Endometrial microvascular endothelial cells (primary cell): ENCODE measurements around the gene NPLOC4. TPM values are rescaled to one million over a fixed set of nuclear protein-coding genes. Genes with fewer than 3 reads are reported as not detected.
"Not testable (repeated sequence)": the region's sequence is repeated elsewhere in the genome, so short reads cannot be mapped to it uniquely, and the experiment has no call there.

ENCODE experiments used
- in situ Hi-C: cut with HindIII; loops from 2 replicates; pipeline ENCODE4 v1.10.0; 2017; ENCODE audit warnings: low sequenced_read_pairs, low pct_unique_long_range_greater_than_20kb; ENCODE audit errors: inconsistent ontology term
- total RNA-seq: library from RNA; depleted of rRNA; stranded (reverse); fragments of >200 nt; gene quantifications from one replicate; pipeline ENCODE4 v1.2.3, GENCODE V29; 2015; ENCODE audit errors: inconsistent ontology term

The NPLOC4 gene
- total RNA-seq: 86.4 TPM

DNA sequence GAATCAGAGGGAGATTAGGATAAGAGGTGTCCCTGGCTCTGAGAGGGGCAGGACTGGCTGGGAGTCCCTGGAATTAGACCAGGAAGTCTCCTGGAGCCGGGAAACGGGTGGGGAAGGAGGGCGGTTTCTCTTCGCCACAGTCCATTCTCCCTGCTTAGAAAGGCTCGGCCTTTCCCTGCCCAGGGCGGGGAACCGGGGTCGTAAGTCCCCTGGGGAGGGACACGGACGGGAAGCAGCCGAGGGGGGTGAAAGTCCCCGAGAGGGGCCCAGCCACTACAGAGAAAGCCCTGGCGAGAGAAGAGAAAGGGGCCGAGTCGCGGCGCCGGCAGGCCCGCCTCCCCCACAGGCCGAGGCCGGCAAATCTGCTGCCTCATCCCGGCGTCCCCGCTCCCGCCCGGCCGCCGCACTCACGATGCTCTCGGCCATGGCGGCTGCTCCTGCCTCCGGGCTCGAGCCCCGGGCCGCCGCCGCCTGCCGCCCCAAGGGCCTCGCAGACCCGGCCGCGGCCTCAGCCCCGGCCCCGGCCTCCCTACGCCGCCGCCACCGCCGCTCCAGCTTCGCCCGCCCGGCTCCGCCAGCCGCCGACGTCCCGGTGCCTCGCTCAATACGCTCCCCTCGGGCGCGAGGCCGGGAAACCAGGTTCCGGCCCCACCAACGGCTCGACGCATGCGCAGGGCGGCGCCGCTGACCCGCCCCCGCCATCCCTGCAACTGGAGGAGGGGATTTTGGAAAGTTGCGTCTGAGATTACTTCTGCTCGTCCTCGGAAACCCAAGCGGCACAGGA lies at the start of gene NPLOC4, which contains the start of gene TSPAN10:
NPLOC4 (minus strand) TSS at position 608 of the 784 bp plus-strand sequence; CDS start at position 426, 182 bp downstream.
TSPAN10 (plus strand) TSS at position 692 of the 784 bp plus-strand sequence. CDS start 5,217 bp downstream, outside the sequence.
- in situ Hi-C loops: no loop called here

DNA sequence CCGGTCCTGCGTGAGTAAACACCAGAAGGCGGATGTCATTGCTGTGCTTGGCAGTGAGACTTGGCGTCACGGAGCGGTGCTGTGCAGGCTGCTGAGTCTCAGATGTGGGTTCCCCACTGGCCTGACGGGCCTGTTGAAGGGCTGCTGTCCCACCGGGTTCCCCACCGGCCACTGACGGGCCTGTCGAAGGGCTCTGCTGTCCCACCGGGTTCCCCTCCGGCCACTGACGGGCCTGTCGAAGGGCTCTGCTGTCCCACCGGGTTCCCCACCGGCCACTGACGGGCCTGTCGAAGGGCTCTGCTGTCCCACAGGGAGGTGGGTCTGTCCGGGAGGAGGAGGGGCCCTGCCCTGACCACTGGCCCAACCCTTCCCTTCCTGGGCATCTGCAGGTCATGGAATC lies 49.7 kb upstream of the NPLOC4 start:
- in situ Hi-C loops: no loop called here

DNA sequence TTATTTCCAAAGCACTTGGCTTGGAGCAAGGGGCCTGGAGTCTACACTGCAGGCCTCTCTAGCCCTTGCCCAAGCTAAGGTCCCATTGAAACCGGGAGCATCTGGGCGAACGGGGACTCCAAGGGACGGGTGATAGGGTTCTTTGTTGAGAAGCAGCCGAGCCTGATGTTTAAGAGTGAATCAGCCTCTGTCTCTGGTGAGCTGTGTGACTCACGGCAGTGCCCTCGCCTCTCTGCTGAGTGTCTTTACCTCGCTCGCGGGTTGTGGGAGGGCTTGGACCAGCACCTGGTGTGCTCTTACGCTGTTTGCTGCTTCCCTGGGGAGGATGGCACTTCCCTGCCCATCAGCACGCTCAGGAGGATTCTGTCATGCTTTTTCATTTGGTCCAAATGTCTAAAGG lies 48.2 kb upstream of the NPLOC4 start:
- in situ Hi-C loops: no loop called here

DNA sequence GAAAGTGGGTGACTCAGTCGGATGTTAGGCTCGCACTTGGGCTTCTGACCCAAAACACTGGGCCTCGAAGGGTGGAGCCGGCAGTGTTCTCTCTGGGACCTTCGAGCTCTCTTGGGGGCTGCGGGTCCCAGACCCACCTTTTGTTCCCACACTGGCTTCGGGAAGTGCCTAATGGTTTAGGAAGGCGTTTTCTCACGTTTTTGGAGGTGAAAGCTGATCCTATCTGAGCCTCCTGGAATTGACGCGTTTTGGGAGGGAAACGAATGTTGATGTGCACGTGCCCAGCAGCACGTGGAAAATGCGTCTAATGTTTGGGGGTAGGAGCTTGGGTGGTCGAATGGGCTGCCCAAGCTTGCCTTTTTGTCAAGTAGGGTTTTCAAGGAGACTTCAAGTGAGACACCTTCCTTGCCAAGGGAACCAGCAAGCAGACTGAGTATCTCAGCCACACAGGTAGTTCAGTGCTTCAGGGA lies 47.6 kb upstream of the NPLOC4 start:
- in situ Hi-C loops: no loop called here

DNA sequence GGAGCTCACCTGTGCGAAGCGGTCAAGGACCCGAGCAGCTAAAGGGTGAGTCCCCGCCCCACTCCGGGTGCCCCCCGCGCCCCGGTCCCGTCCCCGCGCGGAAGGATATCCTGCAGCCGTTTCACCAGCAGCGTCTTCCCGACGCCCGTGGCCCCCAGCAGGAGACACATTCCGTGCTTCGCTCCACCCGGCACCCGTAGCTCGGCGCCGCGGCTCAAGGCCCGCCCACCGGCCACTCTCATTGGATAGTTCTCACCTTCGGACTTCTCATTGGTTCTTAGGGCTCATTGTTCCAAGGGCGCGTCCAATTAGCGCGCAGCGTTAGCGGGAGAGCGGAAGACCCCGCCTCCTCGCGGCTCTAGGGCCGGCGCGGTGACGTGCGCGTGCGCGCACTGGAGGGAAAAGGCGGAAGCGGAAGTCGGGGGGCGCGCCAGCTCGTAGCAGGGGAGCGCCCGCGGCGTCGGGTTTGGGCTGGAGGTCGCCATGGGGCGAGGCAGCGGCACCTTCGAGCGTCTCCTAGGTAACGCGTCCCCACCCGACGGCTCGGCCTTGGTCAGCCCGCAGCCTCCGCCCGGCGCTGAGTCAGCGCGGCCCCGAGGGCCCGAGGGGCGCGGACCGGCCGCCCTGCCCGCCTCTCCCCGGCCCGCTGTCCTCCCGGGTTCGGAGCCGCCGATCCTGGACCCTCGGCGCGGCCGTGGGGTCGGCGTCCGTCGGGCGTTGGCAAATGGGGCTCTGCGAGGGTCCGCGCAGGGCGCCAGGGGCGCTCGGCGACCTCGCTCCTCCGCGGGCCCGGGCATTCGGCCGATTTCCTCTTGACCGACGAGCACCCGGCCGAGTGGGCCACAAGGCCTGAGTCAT lies 46.9 kb upstream of the NPLOC4 start, which contains the start of the genes ARL16 and HGS:
ARL16 (minus strand) TSS at position 214 of the 858 bp plus-strand sequence; CDS start at position 170, 44 bp downstream.
HGS (plus strand) TSS at position 428 of the 858 bp plus-strand sequence; CDS start at position 484, 56 bp downstream.
- in situ Hi-C loops: no loop called here

DNA sequence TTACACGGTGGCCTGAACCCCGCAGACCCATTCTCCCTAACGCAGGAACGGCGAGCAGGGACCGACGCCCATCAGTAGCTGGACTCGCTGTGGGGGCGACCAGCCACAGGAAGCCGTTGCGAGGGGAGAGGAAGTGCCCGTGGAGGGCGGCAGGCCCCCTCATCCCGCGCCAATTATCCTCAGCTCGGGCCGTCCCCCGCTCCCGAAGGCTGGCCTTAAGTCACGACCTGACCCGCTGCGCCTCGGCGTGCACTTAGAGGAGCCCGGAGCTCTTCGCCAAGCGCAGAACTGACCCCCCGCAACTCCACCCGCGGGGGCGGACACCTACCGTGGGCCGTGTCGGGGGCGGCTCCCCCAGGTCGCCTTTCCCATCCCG lies 46.3 kb upstream of the NPLOC4 start:
- in situ Hi-C loops: no loop called here

DNA sequence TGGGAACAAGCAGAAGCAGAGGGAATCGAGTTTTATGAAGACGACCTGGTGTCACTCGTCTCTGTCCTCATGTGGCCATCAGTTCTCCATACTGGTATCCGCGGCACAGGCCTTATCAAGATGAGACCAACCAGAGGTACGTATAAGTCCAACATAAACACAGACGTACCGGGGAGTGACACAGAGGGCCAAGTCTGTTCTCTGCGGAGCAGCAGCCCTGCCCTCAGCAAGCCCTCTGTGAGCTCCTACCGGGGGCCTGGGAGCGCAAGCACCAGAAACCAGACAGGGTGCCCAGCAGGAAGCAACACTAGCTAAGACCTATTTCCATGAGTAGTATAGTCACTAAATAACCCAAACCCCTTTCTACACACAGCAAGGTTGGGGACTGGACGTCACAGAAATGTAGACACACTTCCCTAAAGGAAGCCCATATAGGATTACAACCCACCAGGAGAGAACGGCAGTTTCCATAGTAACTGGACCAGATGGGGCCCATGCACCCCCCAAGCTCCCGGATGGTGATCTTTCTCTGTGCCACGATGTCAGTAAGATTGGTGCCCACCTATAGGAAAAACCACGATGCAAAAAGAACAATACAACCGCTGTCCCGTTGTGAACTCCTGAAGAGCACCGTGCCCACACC lies 45.8 kb upstream of the NPLOC4 start:
- in situ Hi-C loops: no loop called here

DNA sequence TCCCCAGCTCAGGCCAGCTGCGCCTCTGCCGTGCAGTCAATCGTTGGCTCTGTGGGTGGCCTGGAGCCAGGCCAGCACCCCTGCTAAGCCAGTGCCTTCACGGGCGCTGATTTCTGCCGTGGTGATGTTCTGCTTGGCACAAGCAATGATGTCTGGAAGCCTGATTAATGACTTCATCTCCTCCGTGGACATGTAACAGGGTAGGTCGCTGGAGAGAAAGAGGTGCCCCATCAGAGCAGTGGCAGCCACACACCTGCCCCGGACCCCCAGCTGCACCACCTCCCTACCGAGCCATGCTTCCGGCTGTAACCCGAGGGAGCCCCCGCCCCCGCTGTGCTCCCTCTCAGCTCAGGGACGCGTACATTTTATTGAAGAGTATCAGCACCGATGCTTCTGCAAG lies 44.8 kb upstream of the NPLOC4 start:
- in situ Hi-C loops: no loop called here

DNA sequence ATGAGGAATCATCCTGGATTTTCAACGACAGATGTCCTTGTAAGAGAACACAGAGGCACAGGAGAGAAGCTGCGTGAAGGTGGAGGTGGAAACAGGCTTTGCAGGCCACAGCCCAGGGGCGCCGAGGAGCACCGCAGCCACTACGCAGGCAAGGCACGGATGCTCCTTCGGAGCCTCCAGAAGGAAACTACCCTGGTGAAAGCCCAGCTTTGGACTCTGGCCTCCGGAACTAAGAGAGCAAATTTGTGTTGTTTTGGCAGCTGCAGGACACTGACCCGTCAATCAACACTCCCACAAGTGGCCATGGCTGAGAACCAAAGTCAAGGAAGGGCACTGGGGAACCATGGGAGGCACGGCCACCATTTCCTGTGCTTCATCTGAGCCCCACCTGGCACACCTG lies 43.2 kb upstream of the NPLOC4 start:
- in situ Hi-C loops: no loop called here

DNA sequence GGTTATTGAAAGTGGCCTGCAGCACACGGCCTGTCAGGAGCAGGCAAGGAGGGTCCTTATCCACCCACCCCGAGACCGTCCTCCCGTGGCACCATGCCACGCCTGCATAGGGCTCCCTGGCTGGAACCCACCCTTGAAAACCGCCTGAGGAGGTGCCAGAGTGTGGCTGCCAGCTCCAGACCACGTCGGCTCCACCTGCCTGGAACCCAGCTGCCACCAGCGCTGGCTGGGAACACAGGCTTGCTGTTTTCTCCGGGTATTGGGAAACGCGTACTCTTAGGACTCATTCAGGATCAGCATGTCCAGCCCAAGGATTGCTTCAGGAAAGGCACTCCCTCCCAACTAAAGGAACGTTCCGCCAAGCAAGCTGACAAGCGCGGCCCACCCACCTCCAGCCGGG lies 40.0 kb upstream of the NPLOC4 start:
- in situ Hi-C loops: no loop called here

DNA sequence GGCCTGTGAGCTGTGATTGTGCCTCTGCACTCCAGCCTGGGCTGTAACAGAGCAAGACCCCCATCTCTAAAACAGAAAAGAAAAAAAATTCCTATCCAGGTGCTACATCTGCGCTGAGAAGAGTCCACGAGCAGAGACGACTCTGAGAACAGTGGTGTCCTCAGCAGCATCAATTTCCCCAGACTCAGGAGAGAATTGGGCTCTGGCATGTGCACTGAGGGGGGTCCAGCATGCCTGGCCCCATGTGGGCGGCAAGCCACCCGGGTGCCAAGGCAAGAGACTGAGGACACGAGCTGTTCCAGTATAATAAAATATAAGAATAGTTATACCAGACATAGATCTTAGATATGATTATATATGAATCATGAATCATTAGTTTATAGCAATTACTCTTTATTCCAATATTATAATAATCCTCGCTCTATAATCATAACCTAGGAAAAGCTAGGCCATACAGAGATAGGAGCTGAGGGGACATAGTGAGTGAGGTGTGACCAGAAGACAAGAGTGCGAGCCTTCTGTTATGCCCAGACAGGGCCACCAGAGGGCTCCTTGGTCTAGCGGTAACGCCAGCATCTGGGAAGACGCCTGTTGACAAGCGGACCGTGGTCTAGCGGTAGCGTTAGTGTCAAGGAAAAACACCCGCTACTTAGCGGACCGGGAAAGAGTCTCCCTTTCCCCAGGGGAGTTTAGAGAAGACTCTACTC lies 38.8 kb upstream of the NPLOC4 start:
- in situ Hi-C loops: not testable (repeated sequence)

DNA sequence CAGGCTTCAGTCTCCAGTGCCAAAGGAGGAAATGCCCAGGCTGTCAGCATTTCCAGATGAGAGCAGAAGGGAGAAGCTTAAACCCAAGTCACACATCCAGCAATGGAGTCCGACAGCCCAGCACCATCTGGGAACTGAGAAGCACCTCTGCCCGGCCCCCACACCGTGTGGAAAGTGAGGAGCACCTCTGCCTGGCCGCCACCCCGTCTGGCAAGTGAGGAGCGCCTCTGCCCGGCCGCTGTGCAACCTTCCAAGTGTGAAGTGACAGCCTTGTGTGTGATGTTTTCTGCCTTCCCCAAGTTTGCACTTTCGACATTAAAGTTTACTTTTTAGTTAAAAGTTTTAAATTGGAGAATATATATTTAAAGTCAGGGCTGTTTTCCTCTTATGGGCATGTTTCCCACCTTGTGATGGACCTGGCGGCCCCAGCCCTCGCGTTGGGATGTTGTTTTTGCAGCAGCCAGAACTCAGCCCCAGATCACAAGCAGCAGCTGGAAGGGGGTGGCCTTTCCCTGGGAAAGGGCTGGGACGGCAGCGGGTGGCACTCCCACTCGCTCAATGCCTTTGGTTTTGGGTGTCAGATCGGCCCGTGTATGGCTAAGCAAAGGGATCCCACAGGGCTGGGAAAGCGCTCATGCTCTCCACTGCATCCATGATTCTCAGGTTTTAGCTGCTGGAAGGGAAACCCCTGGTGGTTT lies 36.8 kb upstream of the NPLOC4 start:
- in situ Hi-C loops: no loop called here

DNA sequence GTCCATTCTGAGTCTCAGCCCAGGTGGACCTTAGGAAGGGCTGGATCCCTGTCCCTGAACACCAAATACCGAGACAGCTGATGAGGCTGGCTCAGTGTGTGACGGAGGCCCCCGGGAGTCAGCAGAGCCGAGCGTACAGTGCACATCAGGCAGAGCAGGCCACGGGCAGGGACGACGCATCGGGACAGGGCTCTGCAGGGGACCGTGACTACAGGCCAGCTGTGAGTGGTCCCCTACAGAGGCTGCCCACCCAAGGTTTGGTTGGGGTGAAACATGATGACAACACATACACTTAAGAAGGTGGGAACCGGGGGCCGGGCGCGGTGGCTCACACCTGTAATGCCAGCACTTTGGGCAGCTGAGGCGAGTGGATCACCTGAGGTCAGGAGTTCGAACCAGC lies 36.0 kb upstream of the NPLOC4 start:
- in situ Hi-C loops: no loop called here

DNA sequence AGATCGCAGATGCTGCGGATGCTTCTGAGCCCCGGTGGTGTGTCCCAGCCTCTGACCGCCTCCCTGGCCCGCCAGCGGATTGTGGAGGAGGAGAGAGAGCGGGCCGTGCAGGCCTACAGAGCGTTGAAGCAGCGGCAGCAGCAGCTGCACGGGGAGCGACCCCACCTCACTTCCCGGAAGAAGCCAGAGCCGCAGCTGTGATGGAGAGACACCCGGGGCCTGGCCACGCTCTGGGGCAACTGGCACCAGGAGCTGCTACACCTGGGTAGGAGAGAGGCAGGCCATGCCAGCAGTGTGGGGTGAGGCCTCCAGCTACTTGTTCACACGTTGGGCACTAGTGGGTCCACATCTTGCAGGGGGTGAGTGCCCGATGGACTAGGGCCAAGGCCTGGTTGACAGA lies 35.6 kb upstream of the NPLOC4 start:
- in situ Hi-C loops: no loop called here

DNA sequence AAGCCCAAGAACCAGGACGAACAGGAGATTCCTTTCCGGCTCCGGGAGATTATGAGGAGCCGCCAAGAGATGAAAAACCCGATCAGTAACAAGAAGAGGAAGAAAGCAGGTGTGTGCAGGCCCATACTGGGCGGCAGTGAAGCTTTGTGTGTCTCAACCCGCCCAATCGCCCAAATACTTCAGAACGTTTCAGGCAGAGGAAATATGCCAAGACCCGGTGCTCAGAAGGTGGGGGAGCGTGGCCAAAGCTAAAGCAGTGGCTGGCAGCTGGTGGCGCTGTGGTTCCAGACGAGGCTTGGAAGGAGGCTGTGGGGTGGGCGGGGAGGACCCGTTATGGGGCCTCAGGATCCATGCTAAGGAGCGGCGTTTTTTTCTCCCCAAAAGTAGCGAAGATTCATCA lies 30.8 kb upstream of the NPLOC4 start:
- in situ Hi-C loops: no loop called here

DNA sequence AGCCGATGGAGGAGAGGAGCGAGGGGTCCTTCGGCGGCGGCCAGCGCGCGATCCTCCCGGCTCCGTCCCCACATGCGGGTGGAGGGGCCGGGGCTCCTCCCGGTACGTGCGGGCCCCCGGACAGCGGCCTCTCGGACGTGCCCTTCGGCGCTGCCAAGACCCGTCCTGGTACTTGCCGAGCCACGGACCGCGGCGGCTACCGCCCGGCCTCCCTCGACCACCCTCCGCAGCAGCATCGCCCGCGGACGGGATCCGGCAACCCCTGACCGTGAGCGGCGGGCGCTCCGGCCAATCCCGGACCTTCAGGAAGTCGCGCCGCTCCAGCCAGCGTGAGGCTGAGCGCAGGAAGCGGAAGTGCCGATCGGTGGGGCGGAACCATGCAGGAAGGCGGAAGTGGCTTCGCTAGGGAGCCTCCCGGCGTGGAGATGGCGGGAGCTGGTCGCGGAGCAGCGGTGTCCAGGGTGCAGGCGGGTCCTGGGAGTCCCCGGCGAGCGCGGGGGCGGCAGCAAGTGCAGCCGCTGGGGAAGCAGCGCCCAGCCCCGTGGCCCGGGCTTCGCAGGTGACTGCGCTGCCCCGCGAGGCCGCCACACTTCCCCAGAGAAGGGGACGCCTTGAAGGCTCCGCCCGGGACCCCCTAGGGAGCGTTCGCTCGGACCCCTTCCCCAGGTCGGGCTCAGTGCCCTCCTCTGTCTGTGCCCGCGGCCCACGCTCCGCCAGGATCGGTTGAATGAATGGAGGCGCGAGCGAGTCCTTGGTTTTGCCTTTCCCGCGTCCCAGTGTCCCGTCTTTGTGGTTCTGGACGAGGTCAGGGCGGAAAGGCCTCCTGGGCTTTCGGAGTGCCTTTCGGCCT lies 29.7 kb upstream of the NPLOC4 start, which contains the start of the genes CCDC137 and OXLD1:
CCDC137 (plus strand) TSS at position 396 of the 850 bp plus-strand sequence; CDS start at position 426, 30 bp downstream.
OXLD1 (minus strand) TSS at position 264 of the 850 bp plus-strand sequence; CDS start at position 236, 28 bp downstream.
- in situ Hi-C loops: no loop called here

DNA sequence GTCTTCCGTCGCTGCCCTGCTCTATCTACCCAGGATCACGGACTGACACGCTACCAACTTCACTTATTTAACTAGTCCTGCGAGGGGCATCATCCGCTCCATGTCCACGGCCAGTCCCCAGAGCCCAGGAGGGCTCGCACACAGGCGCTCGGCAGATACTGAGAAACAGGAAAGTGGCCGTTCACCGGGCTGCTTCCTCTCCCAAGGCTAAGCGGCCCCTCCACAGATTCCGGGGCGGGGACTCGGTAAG lies 29.1 kb upstream of the NPLOC4 start:
- in situ Hi-C loops: no loop called here
